HG03103 (cell line): ENCODE measurements around the gene DNASE2.
A peak's percentile ranks its signal among the peaks of the same experiment; 100 is the strongest.
"Not testable (repeated sequence)": the region's sequence is repeated elsewhere in the genome, so short reads cannot be mapped to it uniquely, and the experiment has no call there.

Experiments
- ATAC-seq: cut with Tn5 transposase; IDR thresholded peaks from one replicate; pipeline ENCODE4 v1.9.1; 2021; ENCODE audit warnings: low read depth; ENCODE audit not compliant: unreplicated experiment

Gene DNASE2, protein sequence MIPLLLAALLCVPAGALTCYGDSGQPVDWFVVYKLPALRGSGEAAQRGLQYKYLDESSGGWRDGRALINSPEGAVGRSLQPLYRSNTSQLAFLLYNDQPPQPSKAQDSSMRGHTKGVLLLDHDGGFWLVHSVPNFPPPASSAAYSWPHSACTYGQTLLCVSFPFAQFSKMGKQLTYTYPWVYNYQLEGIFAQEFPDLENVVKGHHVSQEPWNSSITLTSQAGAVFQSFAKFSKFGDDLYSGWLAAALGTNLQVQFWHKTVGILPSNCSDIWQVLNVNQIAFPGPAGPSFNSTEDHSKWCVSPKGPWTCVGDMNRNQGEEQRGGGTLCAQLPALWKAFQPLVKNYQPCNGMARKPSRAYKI

GRCh38 chr19:12881172-12881808 lies at the start of gene DNASE2:
TSS of gene DNASE2 (minus strand) at chr19:12881449. CDS start at chr19:12881375, 74 bp downstream.
- peak; percentile 66 for ATAC-seq

GRCh38 chr19:12930002-12930645 lies 48.9 kb upstream of the DNASE2 start:
- ATAC-seq: no peak

DNA sequence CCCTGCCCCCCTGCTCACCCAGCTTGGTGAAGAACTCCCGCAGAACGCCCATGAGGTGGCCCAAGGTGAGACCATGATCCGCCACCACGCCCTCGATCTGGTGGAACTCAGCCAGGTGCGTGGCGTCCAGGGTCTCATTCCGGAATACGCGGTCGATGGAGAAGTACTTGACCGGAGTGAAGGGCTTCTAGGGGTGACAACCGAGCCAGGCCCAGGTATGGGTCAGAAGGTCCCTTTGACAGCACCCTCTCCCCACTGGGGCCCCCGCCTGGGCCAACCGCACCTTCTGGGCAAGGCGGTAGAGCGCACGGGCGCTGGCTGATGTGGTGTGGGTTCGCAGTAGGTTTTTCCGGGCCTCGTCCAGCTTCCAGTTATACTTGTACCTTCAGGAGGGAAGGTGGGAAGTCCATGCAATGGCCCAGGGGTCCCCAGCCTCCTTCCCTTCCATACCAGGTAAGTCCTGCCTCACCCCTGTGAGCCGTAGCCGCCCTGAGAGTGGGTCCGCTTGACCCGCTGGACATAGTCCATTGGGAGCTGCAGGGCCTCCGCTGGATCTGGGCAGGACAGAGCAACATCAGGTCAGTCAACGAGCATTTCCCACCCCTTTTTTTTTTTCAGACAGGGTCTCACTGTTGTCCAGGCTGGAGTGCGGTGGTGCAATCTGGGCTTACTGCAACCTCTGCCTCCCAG lies 43.5 kb upstream of the DNASE2 start:
- no peak for ATAC-seq

- no peak for ATAC-seq
Measured at GRCh38 chr19:12922959-12923358, 41.7 kb upstream of the DNASE2 start.

DNA sequence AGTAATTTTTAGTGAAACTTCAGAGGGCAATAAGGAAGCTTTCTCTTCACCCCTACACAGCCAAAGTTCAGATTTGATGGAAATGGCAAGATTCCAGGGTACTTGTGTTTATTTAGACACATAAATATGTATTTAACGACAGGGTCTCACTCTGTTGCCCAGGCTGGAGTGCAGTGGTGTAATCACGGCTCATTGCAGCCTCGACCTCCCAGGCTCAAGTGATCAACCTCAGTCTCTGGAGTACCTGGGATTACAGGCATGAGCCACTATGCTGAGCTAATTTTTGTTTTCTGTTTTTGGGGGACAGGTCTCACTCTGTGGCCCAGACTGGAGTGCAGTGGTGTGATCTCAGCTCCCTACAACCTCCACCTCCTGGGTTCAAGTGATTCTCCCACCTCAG lies 39.8 kb upstream of the DNASE2 start:
- no peak for ATAC-seq

GRCh38 chr19:12918253-12918652 lies 37.0 kb upstream of the DNASE2 start:
- ATAC-seq: no peak

GRCh38 chr19:12915860-12916259 lies 34.6 kb upstream of the DNASE2 start:
- ATAC-seq: not testable (repeated sequence)

- no peak for ATAC-seq
Measured at GRCh38 chr19:12913851-12914690, 32.8 kb upstream of the DNASE2 start.

GRCh38 chr19:12913011-12913561 lies 31.8 kb upstream of the DNASE2 start:
- ATAC-seq: no peak

- no peak for ATAC-seq
Measured at GRCh38 chr19:12912571-12912970, 31.3 kb upstream of the DNASE2 start.

GRCh38 chr19:12907166-12907565 lies 25.9 kb upstream of the DNASE2 start:
- no peak for ATAC-seq

GRCh38 chr19:12899891-12900518 lies 18.8 kb upstream of the DNASE2 start:
- ATAC-seq: no peak

- ATAC-seq: no peak
Measured at GRCh38 chr19:12896460-12896859, 15.2 kb upstream of the DNASE2 start.

- no peak for ATAC-seq
Measured at GRCh38 chr19:12893582-12893981, 12.3 kb upstream of the DNASE2 start.

- no peak for ATAC-seq
Measured at GRCh38 chr19:12891553-12892021, 10.3 kb upstream of the DNASE2 start.

DNA sequence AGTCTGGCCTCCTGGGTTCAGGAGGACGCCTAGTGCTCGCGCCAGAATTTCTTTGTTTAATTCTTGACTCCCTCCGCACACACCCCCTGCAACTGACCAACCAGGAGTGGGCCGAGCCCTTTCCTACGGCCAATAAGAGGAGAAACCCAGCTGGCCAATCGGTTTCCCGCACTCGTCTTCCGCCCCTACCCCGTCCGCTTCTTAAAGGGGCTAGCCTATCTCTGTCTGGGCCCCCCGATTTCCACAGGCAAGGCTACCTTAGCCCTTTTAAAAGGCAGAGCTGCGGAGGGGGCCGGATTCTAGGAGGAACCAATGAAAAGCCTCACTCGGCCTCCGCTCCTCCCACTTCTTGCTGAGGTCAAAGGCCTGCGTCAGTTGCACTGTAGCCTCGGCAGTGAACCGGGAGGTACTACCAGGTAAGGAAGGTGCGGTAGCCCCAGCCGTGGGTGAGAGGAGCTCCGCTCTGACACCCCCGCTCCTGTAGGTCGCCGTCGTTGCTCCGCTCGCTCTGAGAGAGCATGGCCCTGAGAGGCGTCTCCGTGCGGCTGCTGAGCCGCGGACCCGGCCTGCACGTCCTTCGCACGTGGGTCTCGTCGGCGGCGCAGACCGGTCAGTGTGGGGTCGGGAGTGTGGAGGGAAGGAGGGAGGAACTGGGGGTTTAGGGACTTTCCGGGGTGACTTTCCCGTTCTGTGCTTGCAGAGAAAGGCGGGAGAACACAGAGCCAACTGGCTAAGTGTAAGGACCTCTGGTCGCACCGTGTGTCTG lies 9.7 kb upstream of the DNASE2 start, which contains the start of gene GCDH:
Gene GCDH (plus strand): TSS at position 374 of the 766 bp plus-strand sequence. CDS start 145 bp downstream, at position 519.
- peak; percentile 94 for ATAC-seq

DNA sequence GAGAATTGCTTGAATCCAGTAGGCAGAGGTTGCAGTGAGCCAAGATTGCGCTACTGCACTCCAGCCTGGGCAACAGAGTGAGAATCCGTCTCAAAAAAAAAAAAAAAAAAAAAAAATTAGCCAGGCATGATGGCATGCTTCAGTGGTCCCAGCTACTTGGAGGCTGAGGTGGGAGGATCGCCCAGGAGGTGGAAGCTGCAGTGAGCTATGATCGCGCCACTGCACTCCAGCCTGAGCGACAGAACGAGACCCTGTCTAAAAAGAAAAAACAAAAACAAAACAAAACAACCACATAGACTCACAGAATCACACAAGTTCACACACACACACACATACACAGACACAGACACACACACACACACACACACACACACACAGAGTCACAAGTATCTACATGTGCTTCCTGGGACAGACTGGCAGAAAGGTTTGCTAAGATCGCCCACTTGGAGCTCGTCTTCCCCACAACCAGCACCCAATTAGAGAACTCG lies 9.1 kb upstream of the DNASE2 start:
- ATAC-seq: not testable (repeated sequence)

DNA sequence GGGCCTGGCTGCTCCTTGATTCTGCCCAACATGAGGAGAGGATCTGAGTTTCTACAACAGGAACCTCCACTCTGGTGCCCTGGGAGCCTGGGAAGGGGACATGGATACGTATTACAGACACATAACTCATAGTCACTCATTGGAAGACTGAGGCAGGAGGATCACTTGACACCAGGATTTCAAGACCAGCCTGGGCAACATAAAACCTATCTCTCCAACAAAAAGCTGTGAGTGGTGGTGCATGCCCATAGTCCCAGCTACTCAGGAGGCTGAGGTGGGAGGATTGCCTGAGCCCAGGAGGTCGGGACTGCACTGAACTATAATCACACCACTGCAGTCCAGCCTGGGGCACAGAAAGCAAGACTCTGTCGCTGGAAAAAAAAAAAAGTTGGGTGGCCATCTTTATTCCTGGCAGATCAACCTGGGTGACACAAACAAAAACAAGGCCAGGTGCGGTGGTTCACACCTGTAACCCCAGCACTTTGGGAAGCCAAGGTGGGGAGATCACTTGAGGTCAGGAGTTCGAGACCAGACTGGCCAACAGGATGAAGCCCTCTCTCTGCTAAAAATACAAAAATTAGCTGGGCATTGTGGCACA lies 6.9 kb upstream of the DNASE2 start:
- no peak for ATAC-seq
